GM12865 (cell line): ENCODE data around the gene BBS9.

Experiments used
- DNase-seq: peaks from one replicate; pipeline ENCODE4 v3.0.0; 2010; ENCODE audit warnings: low read depth
- H3K4me3 ChIP-seq: 2 replicates; pipeline ENCODE4 v1.5.1; 2011; ENCODE audit warnings: mild to moderate bottlenecking, low read depth, low read length, control low read depth
- CTCF ChIP-seq: IDR thresholded peaks from 2 replicates; pipeline ENCODE4 v1.5.1; 2011; ENCODE audit warnings: low read length, control low read depth, low read depth, inconsistent platforms; ENCODE audit not compliant: insufficient read depth; ENCODE audit errors: missing control alignments

The BBS9 gene

GRCh38 chr7:33539198-33539597 is 409.8 kb downstream of the BBS9 start:
- DNase-seq: no peak
- no peak overlapping the region for H3K4me3 ChIP-seq
- TF ChIP-seq CTCF: no peak

GRCh38 chr7:33539659-33540400 is 410.5 kb downstream of the BBS9 start:
- no peak for DNase-seq

GRCh38 chr7:33547880-33548279 is 418.5 kb downstream of the BBS9 start:
- no peak overlapping the region for H3K4me3 ChIP-seq
- no peak for TF ChIP-seq CTCF
- no peak for DNase-seq

More at GRCh38 chr7:33539659-33540400, 410.5 kb downstream of the BBS9 start:
- no peak for TF ChIP-seq CTCF
- H3K4me3 ChIP-seq: no peak overlapping the region

GRCh38 chr7:33550363-33550762 is 421.0 kb downstream of the BBS9 start:
- TF ChIP-seq CTCF: no peak
- DNase-seq: no peak
- H3K4me3 ChIP-seq: no peak overlapping the region

GRCh38 chr7:33550979-33551378 is 421.6 kb downstream of the BBS9 start:
- H3K4me3 ChIP-seq: no peak overlapping the region
- no peak for TF ChIP-seq CTCF
- no peak for DNase-seq

- no peak for TF ChIP-seq CTCF
- DNase-seq: no peak
- no peak overlapping the region for H3K4me3 ChIP-seq
Measured at GRCh38 chr7:33554046-33554445, 424.7 kb downstream of the BBS9 start.

- no peak for DNase-seq
- H3K4me3 ChIP-seq: no peak overlapping the region
- TF ChIP-seq CTCF: no peak
Measured at GRCh38 chr7:33554576-33554975, 425.2 kb downstream of the BBS9 start.
